ENCODE results near the gene LRP1B. TPM values are rescaled to one million over a fixed set of nuclear protein-coding genes. Genes with fewer than 3 reads are reported as not detected.

Gene LRP1B
- total RNA-seq, 4 donors from 2014 or later: 1.2 to 3.3 (median 2.6) TPM

- H3K4me3 ChIP-seq: no peak overlapping the region
- no peak overlapping the region for H3K27ac ChIP-seq
- WGBS, 2 donors: 83 to 85% methylated on average over 2 of the region's 2 CpGs
- no peaks in the 10 kb centered on the region for H3K27me3 ChIP-seq
- H3K36me3 ChIP-seq: no peaks in the 10 kb centered on the region
- DNase-seq (ENCODE audit: low spot score in 2 of 2): no peak
- TF ChIP-seq CTCF (IDR thresholded peaks at IDR 0.05) (no peak), POLR2A (IDR thresholded peaks at IDR 0.05) (no peak), EP300 (IDR thresholded peaks at IDR 0.05) (no peak)
- H3K4me1 ChIP-seq: no peaks in the 10 kb centered on the region
- H3K9me3 ChIP-seq: no peaks in the 10 kb centered on the region
These were observed 1601.8 kb downstream of the LRP1B start for GRCh38 chr2:140528982-140529381.

- DNase-seq (ENCODE audit: low spot score in 2 of 2): no peak
- Histone ChIP-seq H3K27ac (no peak overlapping the region), H3K36me3 (no peaks in the 10 kb centered on the region), H3K4me3 (no peak overlapping the region), H3K27me3 (no peaks in the 10 kb centered on the region), H3K9me3 (no peaks in the 10 kb centered on the region), H3K4me1 (no peaks in the 10 kb centered on the region)
- no peak for TF ChIP-seq POLR2A (IDR thresholded peaks at IDR 0.05)
- no peak for TF ChIP-seq CTCF (IDR thresholded peaks at IDR 0.05)
- TF ChIP-seq EP300 (IDR thresholded peaks at IDR 0.05): no peak
These were observed 1604.2 kb downstream of the LRP1B start for GRCh38 chr2:140526575-140526974.

- Histone ChIP-seq H3K27me3 (no peaks in the 10 kb centered on the region), H3K27ac (no peak overlapping the region), H3K9me3 (no peaks in the 10 kb centered on the region), H3K4me3 (no peak overlapping the region), H3K4me1 (no peaks in the 10 kb centered on the region), H3K36me3 (no peaks in the 10 kb centered on the region)
- WGBS, 2 donors: 72 to 90% methylated on average over 3 of the region's 3 CpGs
- DNase-seq (ENCODE audit: low spot score in 2 of 2): no peak
- TF ChIP-seq CTCF (IDR thresholded peaks at IDR 0.05): no peak
These were observed 1618.7 kb downstream of the LRP1B start for GRCh38 chr2:140512106-140512505.

GRCh38 chr2:140509765-140510164, 1621.1 kb downstream of the LRP1B start:
- H3K9me3 ChIP-seq: no peaks in the 10 kb centered on the region
- no peak for DNase-seq (ENCODE audit: low spot score in 2 of 2)
- no peaks in the 10 kb centered on the region for H3K36me3 ChIP-seq
- WGBS, 2 donors: 93 to 98% methylated on average over 6 of the region's 6 CpGs
- no peaks in the 10 kb centered on the region for H3K27me3 ChIP-seq
- H3K4me3 ChIP-seq: no peak overlapping the region
- TF ChIP-seq EP300 (IDR thresholded peaks at IDR 0.05) (no peak), POLR2A (IDR thresholded peaks at IDR 0.05) (no peak), CTCF (IDR thresholded peaks at IDR 0.05) (no peak)
- no peaks in the 10 kb centered on the region for H3K4me1 ChIP-seq
- H3K27ac ChIP-seq: no peak overlapping the region

- DNase-seq (ENCODE audit: low spot score in 2 of 2): no peak
- no peaks in the 10 kb centered on the region for H3K9me3 ChIP-seq
- H3K4me1 ChIP-seq: no peaks in the 10 kb centered on the region
- 41 to 44% methylated on average over 4 of the region's 4 CpGs for WGBS, 2 donors
- TF ChIP-seq EP300 (IDR thresholded peaks at IDR 0.05) (no peak), POLR2A (IDR thresholded peaks at IDR 0.05) (no peak), CTCF (IDR thresholded peaks at IDR 0.05) (no peak)
- no peaks in the 10 kb centered on the region for H3K36me3 ChIP-seq
- H3K27ac ChIP-seq: no peak overlapping the region
- H3K27me3 ChIP-seq: no peaks in the 10 kb centered on the region
- no peak overlapping the region for H3K4me3 ChIP-seq
These were observed 1622.1 kb downstream of the LRP1B start for GRCh38 chr2:140508756-140509155.

Measured in tibial nerve (tissue), 4 donors.